ENCODE data around the gene MAGOH.
"Not testable (repeated sequence)": the region's sequence is repeated elsewhere in the genome, so short reads cannot be mapped to it uniquely, and the experiment has no call there.

Gene MAGOH

DNA sequence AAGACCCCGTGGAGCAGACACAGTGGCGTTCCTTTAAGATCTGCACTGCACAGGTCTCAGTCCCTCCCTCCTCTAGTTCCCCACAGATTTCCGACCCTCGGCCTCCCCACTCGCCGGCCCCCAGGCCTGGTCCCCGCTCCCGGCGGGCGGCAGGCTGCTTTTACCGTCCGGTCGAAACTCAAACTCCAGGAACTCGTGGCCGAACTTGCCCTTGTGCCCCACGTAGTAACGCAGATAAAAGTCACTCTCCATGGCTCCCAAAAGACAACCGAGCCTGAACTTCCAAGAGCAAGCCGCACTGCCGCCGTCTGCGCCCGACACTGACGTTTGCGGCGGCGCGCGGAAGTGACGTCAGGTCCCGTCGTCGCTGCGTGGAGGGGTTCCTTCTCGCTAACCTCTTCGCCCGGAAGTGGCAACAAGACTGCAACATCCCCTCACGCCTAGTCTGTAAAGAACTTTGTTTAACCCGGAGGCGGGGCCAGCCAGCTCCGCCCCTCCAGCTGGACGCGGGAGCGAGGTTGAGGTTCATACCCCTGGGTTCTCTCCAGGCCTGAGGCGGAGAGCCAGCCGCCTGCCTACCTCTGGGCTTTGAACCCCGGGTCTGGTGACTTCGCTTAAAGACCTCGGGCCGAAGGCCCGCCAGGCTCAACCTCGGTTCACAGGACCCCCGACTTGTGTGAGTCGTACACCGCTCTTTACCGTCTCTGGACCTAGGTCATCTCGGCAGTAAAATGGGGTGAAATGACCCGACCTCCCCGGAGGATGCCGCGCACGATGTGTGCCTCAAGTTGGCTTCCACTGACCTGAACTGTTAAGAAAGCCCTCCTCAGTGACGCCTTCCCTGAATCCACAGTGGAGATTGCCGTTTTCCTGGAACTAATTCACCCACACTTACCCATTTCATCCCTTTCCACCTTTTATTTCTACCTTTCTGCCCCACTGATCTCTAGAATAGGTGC is at the start of gene MAGOH:
Gene MAGOH, minus strand, starts transcription at position 322 of the 959 bp plus-strand sequence. Its CDS starts 70 bp downstream, at position 252.
- DNase-seq = peak; percentile 97

DNA sequence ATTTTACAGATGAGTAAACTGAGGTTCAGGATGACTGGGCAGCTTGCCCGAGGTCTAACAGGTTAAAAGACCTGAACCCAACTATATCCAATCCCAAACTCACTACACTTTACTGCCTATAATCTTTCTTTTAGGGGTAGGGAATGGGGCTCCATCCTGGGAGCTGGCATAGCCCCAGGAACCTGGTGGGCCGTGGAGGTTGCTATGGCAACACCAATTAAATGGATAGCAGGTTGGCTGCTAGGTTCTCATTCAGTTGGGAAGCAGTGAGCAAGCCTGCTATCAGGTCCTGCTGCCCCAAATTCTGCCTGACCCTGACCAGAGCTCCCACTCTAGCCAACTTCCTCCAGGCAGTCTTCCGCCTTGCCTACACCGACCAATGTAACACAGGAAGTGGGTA is 48.6 kb upstream of the MAGOH start:
- DNase-seq = no peak

DNA sequence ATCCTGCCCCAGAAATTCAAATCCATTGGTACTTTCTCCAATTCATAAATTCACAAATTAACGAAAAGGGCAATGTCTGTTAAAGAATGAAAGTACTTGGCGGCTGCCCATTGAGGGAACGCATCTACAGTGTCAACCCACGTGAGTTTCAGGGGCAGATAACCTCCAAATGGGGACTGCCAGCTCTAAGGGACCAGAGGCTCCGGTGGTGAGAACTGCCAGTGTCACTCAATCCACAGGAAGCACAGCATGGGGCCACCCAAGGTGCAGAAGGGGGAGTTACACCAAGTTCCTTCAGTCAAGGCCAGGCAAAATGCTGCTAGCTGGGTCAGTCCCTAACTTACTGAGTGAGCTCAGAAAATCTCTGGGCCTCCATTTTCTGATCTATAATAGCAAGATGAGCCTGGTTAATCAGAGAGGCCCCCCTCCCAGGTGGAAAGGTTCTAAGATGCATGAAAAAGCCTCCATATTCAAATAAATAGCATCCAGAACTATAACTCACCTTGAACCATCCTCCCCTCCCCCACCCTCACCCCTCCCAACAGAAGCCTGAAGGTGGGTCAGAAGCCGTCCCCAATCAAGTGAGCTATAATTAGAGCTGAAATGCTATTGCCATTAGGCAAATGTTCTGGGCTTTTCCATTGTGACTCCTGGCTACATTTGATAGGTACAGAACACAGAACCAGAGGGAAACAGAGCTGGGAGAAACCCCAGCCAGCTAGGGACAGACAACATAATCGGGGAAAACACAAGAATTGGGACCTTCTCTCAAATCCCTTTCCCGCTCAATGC is 47.8 kb upstream of the MAGOH start:
- no peak for DNase-seq

DNA sequence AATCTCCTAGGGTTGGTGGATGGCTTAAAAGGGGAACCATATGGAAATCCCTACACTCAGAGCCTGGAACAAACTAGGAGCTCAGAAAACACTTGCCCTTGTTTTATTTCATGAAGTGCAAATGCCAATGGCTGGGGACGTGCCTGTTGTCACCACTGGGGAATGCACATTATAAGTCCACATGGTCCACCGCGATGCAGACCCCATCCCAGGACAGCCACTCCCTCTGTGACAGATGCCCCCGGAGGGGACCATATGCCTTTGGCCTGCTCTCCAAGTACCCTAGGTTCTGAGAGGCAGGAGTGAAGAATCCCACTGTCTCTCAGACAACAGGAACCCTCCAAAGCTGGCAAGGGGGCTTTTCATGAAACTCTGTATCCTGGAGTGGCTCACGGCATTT is 47.2 kb upstream of the MAGOH start:
- DNase-seq = no peak

DNA sequence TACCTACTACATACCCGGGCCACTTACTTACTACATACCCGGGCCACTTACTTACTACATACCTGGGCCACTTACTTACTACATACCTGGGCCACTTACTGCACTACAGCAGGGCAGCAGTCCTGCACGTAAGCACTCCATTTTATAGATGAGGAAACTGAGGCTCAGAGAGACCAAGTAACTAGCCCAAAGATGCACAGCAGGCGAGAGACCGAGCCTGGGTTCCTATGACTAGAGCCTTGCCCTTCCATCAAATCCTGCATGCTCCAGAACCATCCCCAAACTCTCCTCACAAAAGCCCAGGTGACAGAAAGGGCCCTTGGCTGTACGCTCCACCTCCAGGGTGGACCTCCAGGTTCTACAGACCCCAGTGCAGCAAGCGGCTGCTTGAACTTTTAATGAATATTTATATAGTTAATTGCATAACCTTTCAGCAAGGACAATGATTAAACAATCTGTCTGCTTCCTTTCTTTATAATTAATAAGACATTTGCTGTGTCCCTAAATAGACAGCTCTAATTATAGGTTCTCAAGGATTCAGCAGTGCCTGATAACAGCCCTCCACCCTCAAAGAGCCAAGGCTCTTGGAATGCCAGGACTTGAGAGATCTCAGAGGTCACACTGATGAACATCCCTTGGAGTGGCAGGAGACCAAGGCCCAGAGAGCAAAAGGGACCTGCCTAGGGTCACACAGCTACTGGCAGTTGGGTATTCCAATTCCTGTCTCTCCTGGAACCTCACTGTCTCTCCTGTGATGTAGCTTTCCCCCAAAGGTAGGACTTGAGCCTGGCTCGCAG is 46.1 kb upstream of the MAGOH start:
- DNase-seq = no peak

DNA sequence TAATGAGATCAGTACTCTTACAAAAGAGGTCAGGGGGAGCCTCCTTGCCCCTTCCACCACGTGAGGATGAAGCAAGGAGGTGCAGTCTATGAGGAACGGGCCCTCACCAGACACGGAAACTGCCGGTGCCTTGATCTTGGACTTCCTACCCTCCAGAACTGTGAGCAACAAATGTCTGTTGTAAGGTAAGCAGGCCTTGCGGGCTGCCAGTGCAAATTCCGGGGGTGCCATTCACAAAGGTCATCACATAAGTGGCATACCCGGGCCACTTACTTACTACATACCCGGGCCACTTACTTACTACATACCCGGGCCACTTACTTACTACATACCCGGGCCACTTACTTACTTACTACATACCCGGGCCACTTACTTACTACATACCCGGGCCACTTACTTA is 44.8 kb upstream of the MAGOH start:
- DNase-seq = not testable (repeated sequence)

DNA sequence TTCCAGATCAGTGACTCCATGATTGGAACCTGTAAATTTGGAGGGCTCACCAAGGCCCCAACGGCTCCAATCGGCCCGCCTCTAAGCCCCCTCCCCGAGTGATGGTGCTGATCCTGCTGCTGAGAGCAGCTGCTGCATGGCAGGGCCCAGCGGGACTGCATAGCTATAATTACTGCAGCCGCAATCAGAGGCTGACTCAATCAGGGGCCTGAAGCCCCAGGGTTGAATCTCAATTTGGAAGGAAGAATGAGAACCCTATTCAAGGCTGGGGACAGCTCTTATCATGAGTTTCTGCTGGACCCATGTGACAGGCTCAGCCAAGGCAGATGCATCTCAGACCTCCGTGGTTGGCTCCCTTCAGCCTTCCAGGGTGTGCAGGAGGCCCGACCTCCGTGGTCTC is 42.8 kb upstream of the MAGOH start:
- DNase-seq = no peak

DNA sequence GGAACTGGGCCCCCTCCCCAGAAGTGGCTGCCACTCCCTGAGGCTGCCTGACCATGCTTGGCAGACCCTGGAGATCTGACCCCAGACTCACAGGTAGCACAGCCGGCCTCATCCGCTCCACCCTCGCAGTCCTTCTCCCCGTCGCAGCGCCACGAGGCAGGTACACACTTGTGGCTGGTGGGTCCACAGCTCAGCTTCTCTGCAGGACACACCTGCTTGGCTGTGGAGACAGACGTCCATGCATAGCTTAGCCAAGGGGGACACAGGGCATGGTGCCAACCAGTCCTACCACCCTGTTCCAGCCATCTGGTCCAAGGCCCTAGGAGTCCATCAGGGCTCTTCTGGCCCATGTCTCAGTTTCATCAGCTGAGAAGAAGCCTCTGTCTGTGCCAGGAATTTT is 42.2 kb upstream of the MAGOH start:
- no peak for DNase-seq

DNA sequence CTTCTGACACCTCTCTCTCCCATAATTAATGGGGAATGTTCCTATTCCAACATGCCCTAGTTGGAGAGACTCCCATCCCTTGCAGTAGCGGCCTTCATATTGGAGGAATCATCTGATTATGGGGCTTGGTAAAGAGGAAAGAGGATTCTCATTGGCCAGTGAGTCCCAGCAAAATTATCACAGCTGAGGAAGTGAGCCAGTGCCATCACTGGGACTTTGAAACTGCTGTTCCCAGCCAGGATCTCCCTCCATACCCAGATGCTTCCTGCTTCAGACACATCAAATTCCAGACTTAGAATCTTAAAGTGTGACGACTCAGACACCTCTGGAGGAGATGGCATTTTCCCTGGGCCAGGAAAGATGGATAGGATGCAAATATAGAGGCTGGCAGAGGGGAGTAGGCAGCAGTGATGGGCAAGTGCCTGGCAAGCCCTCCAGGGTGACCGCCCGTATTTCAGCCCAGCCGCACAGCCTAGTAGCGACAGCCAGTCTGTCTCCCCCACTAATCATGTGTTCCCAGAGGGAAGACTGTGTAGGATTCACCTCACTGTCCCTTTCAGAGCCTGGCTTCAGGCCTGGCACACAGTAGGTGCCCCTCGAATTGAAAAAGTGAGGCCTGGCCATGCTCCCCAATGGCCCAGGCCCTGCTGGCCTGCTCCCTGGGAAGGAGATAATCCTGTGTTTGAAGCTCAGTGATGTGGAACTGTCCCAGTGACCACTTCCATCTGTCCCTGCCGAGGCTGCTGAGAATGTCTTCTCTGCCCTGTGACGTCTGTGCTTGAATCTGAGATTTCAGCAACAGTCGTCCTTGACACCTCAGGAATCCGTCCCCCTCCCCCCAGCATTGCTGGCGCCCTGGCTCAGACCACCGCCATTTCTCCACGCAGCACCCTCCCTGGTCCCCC is 41.2 kb upstream of the MAGOH start:
- no peak for DNase-seq

DNA sequence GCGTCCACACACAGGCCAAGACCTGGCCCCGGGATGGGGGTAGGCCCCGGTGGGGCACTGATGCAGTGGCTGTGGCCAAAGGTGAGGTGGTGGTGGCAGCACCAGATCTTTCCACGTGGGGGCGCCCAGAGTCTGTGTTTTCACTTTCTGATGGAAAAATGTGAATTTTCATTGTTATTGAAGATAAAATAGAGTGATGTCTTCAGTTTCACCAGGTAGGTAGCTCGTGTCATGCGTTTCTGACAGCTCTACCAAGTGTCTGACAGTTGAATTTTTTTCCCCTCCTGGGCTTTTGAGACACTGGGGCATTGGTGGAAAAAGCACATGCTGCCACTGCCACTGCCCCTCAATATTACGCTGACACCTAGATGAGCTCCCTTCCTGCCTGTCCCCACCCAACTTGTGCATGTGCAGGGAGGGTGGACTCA is 40.0 kb upstream of the MAGOH start:
- peak; percentile 47 for DNase-seq

DNA sequence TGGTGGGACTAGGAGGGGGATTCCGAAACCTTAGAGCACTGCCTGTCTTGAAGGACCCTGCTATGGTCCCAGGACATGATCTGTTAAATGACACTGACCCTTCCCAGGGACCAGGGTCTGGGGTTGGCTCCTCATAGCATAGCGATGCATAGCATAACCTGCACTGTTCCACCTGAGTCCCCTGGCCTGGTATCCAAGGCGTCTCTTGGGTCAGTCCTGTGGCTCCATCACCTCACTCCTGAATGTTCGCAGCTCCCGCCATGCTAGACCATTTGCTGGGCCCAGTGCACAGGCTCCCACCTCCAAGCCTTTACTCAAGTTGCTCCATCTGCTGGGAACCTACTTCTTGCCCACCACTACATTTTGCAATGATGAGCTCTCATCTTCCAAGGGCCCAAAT is 39.0 kb upstream of the MAGOH start:
- DNase-seq = no peak

DNA sequence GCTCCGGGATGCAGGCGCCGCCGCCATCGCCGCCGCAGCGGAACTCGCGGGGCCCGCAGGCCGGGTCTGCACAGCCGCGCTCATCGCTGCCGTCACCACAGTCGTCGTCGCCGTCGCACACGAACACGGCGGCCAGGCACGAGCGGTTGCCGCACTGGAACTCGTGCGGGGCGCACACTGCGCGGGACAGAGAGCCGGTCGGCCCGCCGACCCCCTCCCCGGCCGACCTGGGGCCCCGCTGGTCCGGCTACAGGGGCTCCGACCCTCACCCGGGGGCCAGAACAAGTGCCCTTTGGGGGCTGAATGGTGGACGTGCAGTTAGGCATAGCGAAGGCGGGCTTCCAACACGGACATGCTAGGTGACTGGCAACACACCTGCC is 38.6 kb upstream of the MAGOH start:
- DNase-seq = no peak

DNA sequence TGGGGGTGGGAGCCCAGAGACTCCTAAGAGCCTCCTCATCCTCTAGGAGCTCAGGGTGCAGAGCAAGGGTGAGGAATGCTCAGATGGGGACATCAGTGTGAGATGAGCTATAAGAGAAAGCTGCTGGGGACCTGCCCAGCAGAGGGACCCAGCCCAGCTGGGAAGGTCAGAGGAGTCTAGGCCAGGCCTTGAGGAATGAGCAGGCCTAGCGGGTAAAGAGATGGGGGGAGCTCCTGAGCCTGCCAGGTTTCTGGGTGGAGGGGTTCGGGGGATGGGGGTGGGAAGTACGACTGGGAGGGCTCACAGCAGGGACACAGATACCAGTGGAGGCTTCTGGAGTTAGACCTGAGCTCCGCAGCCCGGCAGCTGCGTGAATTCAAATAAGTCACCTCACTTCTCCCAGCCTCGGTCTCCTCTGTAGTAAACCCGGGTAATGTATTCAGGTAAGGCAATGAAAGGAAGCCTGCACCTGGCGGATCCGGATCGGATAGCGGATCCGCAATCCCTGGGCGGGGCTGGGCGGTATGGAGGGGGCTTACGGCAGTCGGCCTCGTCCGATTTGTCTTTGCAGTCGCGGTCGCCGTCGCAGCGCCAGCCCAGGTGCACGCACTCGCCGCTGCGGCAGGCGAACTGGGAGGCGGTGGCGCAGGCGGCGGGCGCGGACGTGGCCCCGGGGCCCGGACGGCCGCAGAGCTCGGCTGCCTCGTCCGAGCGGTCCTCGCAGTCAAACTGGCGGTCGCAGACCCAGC is 38.0 kb upstream of the MAGOH start:
- DNase-seq = no peak

DNA sequence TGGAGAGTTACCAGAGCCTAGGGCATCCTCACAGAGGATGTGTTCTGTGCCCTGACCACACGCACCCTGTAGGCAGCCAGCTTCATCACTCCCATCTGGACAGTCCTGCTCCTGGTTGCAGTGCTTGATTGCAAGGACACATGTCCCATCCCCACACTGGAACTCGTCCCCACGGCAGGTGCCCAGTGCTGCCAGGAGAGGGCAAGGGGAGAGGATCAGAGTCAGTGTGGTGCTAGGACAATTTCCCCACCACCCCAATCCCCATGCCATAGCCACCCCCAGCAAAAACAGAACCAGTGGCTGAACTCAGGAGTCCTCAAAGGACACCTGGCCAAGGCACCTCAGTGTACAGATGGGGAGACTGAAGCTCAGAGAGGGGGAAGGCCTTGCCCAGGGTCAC is 37.2 kb upstream of the MAGOH start:
- no peak for DNase-seq

DNA sequence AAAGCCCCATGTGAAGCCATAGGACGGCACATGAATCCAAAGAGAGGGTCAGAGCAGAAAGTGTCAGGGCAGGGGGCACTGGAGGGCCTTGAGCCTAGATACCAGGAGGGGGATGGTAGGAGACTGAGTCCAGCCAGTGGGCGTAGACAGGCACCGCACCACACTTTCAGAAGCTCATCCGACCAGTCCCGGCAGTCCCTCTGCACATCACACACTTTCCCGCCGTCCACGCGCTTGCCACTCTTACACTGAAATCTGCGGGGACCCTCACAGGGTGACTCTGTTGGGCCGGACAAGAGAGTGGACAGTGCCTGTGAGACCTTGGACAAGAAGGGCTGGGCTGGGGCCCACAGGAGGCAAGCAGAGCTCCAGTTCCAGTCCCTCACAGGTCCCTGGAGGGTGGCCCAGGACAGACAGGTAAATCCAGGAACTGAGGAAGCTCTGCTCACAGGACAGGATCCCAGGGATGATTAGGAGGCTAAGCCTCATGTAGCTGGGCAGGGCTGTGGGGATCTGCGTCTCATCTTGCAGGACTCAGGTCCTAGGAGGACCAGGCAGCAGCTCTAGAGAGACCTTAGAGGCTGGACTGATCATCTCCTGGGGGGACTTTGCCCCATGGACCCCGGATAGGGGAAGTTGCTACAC is 36.3 kb upstream of the MAGOH start:
- DNase-seq = no peak

DNA sequence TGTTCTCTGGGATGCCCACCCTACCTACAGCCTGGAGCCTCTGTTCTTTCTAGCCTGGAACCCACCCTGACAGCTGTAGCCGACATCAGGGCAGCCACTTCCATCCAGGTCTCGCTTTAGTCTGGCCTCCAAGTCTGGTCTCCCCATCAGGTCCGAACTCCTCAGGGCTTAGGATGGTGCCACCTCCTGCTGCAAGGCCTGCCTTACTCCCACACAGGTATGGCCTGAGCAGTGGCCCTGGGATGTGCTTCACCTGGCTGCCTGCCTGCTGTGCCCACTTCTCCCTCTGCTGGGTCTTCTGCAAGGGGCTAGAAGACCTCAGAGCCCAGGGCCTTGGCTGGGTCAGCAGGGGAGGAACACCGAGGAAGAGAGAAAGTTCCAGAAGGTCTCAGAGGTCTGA is 35.7 kb upstream of the MAGOH start:
- DNase-seq = no peak

DNA sequence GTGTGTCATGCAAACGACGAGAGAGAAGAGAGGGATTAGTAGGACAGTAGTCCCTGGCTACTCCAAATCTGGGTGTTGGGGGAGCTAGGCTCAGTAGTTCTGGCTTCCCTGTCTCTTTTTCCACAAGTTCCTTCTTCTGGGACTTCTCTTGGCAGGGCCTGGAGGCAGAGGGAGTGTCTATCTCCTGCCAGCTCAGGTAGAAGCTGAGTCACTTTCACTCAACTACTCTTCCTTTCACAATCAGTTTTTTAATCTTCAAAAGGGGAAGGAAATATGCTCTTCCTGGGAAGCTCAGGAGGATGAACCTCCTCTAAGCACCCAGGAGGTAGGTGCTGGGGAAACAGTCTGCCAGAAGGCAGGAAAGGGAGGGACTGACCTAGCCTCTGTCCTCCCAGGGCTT is 35.2 kb upstream of the MAGOH start:
- no peak for DNase-seq

DNA sequence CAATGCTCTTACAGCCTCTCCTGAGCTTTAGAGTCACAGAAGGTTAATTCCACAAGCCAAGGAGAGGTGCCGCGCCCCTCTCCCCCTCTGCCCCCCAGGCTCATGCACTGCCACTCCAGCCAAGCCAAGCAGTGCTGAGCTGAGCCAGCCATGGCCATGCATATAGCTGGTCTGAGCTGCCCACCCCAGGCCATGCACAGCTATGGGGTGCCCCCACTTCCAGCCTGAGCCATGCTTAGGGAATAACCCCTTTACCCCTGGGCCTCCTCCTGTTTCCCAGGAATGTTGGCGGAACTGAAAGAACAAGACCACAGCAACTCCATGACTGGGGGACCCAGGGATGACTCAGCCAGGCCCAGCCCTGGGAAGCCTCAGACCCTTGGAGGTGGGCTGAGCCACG is 34.0 kb upstream of the MAGOH start:
- no peak for DNase-seq

DNA sequence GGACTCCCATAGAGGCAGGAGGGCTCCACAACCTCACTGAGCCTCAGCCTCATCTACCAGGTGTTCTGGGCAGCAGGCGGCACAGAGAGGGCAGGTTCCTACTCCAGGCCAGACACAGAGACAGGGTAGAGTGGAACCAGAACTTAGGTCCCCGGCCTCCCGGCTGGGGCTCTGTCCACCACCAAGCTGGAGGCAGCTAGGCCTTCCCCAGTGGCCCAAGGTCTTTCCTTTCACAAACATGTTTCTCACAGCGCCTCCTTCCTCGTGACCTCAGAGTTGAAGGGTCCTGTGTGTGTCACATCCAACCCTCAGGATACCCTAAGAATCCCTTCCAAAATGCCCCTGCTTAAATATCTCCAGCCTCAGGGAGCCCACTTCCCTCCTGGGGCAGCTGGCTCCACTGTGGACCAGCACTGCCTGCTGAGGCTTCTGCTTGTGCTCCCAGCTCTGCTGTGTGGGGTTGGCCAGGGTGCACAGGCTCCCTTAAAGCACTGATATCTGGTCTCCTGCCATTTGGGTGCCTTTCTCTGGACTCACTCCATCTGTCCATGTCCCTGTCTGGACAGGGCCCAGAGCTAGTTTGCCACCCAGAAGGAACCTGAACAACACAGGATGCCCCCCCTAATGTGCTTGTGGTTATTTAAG is 33.2 kb upstream of the MAGOH start:
- DNase-seq = no peak

DNA sequence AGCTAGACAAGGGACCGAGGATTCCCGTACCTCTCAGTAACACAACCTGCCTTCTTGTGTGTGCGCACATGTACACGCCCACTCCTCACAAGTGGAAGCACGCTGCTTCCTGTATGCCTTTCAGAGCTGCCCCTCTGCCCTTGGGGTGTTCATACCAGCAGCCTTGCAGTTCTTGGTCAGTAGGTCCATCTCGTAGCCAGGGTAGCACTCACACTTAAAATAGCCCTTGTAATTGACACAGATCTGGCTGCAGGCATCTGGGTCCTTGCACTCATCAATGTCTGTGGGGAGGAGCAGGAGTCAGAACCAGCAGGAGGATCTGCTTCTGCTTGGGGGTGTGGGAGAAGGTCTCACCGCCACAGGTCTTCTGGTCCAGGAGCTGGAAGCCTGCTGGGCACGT is 32.6 kb upstream of the MAGOH start:
- DNase-seq = no peak

Data from EL (cell line).